Measurements from ENCODE around the gene LILRB1.
"Not testable (repeated sequence)": the region's sequence is repeated elsewhere in the genome, so short reads cannot be mapped to it uniquely, and the experiment has no call there.

The LILRB1 gene

GRCh38 chr19:54630262-54630661, at the start of gene LILRB1:
TSS of gene LILRB1 (plus strand) at chr19:54630484. CDS start at chr19:54631074, 590 bp downstream.
- not testable (repeated sequence) for DNase-seq (ENCODE audit: low spot score)

DNA sequence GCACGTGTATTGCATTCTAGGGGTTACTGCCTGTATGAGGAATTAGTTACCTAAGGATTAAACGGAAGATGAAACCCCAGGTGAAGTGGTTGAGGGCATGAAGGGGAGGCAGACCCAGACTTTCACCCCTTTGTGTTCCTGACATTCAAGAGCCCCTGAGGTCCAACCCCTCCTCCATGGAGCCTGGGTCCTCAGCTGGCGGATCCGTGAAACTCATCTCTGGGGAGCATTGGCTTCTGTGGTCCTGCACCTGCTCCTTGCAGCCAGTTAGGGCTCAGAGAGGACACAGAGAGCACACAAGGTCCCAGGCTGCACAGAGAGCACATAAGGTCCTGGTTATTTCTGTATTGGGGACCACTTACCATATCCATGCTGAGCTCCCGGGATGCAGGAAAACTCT, 43.9 kb upstream of the LILRB1 start:
- no peak for DNase-seq (ENCODE audit: low spot score)

GRCh38 chr19:54587026-54587425, 43.3 kb upstream of the LILRB1 start:
- DNase-seq (ENCODE audit: low spot score), result no peak

- DNase-seq (ENCODE audit: low spot score), result not testable (repeated sequence)
Observed at GRCh38 chr19:54593445-54593844, 36.8 kb upstream of the LILRB1 start, which contains the start of gene LILRA1. TSS of gene LILRA1 (plus strand) at chr19:54593632. CDS start at chr19:54594245, 613 bp downstream.

DNA sequence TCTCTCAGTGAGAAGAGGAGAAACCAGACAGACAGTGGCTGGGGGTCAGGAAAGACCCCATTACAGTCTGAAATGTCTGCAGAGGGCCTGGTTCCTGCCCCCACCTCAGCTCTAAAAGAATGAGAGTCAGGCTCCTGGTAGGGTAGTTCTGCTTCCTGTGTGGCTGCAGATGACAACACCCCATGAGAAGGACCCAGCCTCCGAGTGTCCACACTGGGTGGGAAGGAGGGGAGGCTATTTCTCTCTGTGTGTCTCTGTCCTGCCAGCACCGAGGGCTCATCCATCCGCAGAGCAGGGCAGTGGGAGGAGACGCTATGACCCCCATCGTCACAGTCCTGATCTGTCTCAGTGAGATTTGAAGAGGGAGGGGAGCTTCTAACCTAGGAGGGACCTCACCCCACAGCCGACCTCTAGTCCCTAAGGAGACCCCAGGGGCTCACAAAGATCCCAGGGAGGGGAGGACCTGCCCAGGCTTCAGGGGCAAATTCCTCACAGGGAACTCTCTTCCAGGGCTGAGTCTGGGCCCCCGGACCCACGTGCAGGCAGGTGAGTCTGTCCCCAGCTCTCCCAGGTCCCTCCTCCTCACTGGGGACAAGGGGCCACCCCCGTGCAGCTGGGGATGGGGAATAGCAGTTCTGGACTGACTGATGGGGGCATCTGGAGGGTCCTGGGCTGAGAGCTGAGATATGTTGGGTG, 36.2 kb upstream of the LILRB1 start:
- DNase-seq (ENCODE audit: low spot score), result not testable (repeated sequence)

DNA sequence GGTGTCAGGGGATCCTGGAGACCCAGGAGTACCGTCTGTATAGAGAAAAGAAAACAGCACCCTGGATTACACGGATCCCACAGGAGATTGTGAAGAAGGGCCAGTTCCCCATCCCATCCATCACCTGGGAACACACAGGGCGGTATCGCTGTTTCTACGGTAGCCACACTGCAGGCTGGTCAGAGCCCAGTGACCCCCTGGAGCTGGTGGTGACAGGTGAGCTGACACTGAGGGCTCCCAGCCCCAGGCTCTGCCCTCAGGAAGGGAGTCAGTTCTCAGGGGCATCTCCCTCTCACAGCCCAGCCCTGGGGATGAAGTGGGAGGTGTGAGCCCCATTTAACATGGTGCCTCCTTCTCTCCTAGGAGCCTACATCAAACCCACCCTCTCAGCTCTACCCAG, 35.5 kb upstream of the LILRB1 start:
- DNase-seq (ENCODE audit: low spot score), result no peak

DNA sequence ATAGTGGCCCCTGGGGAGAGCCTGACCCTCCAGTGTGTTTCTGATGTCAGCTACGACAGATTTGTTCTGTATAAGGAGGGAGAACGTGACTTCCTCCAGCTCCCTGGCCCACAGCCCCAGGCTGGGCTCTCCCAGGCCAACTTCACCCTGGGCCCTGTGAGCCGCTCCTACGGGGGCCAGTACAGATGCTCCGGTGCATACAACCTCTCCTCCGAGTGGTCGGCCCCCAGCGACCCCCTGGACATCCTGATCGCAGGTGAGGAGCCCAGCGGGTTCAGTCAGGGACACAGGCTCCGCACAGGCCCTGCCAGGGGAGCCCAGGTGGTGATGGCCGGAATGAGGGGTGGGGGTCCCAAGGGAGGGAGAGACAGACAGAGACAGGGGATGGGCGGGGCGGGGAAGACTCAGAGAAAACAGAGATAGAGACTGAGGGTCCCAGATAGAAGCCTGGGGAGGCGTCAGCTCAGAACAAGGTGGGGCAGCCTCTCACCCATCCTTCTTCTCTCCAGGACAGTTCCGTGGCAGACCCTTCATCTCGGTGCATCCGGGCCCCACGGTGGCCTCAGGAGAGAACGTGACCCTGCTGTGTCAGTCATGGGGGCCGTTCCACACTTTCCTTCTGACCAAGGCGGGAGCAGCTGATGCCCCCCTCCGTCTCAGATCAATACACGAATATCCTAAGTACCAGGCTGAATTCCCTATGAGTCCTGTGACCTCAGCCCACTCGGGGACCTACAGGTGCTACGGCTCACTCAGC, 34.4 kb upstream of the LILRB1 start:
- DNase-seq (ENCODE audit: low spot score), result not testable (repeated sequence)

- DNase-seq (ENCODE audit: low spot score), result no peak
Observed at GRCh38 chr19:54600212-54600611, 30.1 kb upstream of the LILRB1 start.

DNA sequence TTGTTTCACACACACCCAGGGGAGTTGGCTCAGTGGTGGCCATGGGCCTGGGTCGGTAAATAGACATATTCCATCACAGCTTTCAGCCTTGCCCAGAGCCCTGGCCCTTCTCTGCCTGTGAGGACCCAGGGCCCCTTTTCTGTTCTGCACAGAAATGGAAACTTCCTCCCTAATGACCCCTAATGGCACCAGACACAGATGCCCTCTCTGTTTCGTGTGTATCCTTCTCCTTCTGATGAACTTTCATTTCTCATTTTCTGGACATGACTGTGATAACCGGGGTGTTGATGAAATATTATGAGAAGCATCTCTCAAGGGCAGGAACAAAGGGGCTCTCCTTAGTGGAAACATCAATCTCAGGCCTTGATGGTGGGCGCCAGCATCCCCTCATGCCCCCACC, 24.1 kb upstream of the LILRB1 start:
- no peak for DNase-seq (ENCODE audit: low spot score)

GRCh38 chr19:54606891-54607784, 23.1 kb upstream of the LILRB1 start:
- DNase-seq (ENCODE audit: low spot score), result no peak

DNA sequence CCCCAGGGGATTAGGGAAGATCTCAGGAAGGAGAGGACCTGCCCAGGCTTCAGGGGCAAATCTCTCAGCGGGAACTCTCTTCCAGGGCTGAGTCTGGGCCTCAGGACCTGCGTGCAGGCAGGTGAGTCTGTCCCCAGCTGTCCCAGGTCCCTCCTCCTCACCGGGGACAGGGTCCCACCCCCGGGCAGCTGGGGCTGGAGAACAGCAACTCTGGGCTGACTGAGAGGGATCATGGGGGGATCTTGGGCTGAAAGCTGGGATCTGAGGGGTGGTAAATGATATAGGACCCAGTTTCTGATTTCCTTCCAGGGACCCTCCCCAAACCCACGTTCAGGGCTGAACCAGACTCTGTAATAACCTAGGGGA, 22.5 kb upstream of the LILRB1 start:
- no peak for DNase-seq (ENCODE audit: low spot score)

GRCh38 chr19:54608205-54608604, 22.1 kb upstream of the LILRB1 start:
- no peak for DNase-seq (ENCODE audit: low spot score)

GRCh38 chr19:54608792-54609191, 21.5 kb upstream of the LILRB1 start:
- DNase-seq (ENCODE audit: low spot score), result no peak

DNA sequence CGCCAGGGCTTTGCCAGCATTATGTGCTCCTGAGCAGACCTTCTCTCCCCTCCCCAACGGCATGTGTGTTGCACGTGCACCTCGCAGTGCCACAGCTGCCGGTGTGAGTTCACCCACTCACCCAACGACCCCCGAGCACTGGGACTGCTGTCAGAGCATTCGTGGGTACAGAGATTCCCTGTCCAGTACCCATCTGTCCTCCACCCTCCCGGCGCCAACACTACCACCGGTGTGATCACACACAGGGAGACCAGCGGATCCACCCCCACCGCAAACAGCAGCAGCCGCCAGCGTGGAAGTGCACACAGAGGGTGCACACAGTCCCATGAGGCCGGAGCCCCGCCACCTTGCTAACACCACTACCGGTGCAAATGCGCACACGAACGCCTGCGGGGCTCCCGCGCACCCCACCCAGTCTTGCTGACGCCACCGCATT, 20.9 kb upstream of the LILRB1 start:
- no peak for DNase-seq (ENCODE audit: low spot score)

DNA sequence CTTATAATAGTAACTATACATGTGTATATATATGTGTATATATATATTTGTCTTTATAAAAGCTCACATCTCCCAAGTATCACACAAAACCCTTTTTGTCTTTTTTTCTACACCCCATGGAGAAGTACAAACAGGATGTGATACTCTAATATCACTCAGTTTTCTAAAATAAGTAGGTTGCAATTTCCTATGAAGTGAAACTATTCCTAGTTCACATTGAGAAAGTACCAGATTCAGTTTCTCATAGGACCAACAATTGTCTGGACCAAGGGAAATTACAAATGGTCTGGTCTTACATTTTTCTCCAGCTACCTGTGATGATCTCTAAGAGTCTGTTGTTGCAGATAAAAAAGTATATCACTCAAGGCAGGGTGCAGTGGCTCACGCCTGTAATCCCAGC, 17.9 kb upstream of the LILRB1 start:
- no peak for DNase-seq (ENCODE audit: low spot score)

GRCh38 chr19:54614726-54615125, 15.6 kb upstream of the LILRB1 start:
- no peak for DNase-seq (ENCODE audit: low spot score)

GRCh38 chr19:54616057-54616456, 14.2 kb upstream of the LILRB1 start:
- no peak for DNase-seq (ENCODE audit: low spot score)

- DNase-seq (ENCODE audit: low spot score), result no peak
Observed at GRCh38 chr19:54616821-54617560, 13.3 kb upstream of the LILRB1 start.

DNA sequence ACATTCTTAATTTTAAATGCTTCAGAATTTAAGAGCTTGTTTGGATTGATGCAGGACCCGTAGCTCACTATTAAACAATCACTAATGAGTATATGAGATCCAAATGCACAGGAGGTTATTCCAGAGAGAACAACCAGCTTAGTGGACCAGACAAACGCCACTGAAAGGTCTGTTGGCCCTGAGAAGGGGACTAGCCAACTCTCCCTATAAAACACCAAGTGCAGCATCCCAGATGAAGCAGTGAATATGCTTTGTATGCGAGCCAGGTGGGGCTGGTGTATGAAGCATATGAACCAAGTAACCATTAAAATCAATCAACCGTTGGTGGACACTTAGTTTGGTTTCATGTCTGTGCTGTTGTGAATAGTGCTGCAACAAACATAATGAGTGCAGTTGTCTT, 9.8 kb upstream of the LILRB1 start:
- DNase-seq (ENCODE audit: low spot score), result no peak

GRCh38 chr19:54622431-54622830, 7.9 kb upstream of the LILRB1 start:
- DNase-seq (ENCODE audit: low spot score), result no peak

- not testable (repeated sequence) for DNase-seq (ENCODE audit: low spot score)
Observed at GRCh38 chr19:54624234-54624633, 6.0 kb upstream of the LILRB1 start.

Measured in AG08396 (cell line).